Osteocyte (in vitro differentiated cells): Measurements from ENCODE around the gene ZNF668. TPM values are rescaled to one million over a fixed set of nuclear protein-coding genes. Genes with fewer than 3 reads are reported as not detected.

ENCODE experiments used
- DNase-seq: peaks from one replicate; pipeline ENCODE4 v3.0.0; 2021; ENCODE audit warnings: mixed read lengths; ENCODE audit not compliant: unreplicated experiment; ENCODE audit errors: extremely low spot score
- H3K27ac Mint-ChIP-seq: one replicate; pipeline ENCODE4 v1.8.0; 2021; ENCODE audit warnings: mild to moderate bottlenecking, mixed read lengths; ENCODE audit not compliant: unreplicated experiment
- H3K27me3 Mint-ChIP-seq: one replicate; pipeline ENCODE4 v1.8.0; 2021; ENCODE audit warnings: mixed read lengths; ENCODE audit not compliant: unreplicated experiment
- H3K36me3 Mint-ChIP-seq: one replicate; pipeline ENCODE4 v1.8.0; 2021; ENCODE audit warnings: mixed read lengths; ENCODE audit not compliant: unreplicated experiment
- H3K4me1 Mint-ChIP-seq: one replicate; pipeline ENCODE4 v1.8.0; 2021; ENCODE audit warnings: mixed read lengths; ENCODE audit not compliant: unreplicated experiment
- H3K4me3 Mint-ChIP-seq: one replicate; pipeline ENCODE4 v1.8.0; 2021; ENCODE audit warnings: mild to moderate bottlenecking, moderate library complexity, mixed read lengths; ENCODE audit not compliant: unreplicated experiment
- H3K9me3 Mint-ChIP-seq: one replicate; pipeline ENCODE4 v1.8.0; 2021; ENCODE audit warnings: mixed read lengths; ENCODE audit not compliant: unreplicated experiment
- CTCF ChIP-seq: fragments of 200-600 bp; sonication (generic); IDR thresholded peaks from 2 replicates; pipeline ENCODE4 v1.5.0; 2021; ENCODE audit warnings: antibody characterized with exemption, mild to moderate bottlenecking, moderate library complexity
- total RNA-seq: library from RNA; stranded (reverse); gene quantifications from 2 replicates; pipeline ENCODE4 v1.2.1, GENCODE V29; 2021

The ZNF668 gene
- total RNA-seq, 1 donor from 2014 or later: 13.2 TPM

- Mint-ChIP-seq H3K27me3 (no peaks in the 10 kb centered on the region), H3K4me3 (no peak overlapping the region), H3K36me3 (peaks cover 18% of the 10 kb centered on the region), H3K4me1 (peaks cover 26% of the 10 kb centered on the region), H3K9me3 (no peaks in the 10 kb centered on the region), H3K27ac (no peak overlapping the region)
- no peak for TF ChIP-seq CTCF
- no peak for DNase-seq
Measured at GRCh38 chr16:31061813-31062440, 12.1 kb downstream of the ZNF668 start.

- H3K4me3 Mint-ChIP-seq: no peak overlapping the region
- H3K27ac Mint-ChIP-seq: no peak overlapping the region
- TF ChIP-seq CTCF: no peak
- no peak for DNase-seq
- no peaks in the 10 kb centered on the region for H3K9me3 Mint-ChIP-seq
- no peaks in the 10 kb centered on the region for H3K27me3 Mint-ChIP-seq
- H3K4me1 Mint-ChIP-seq: peaks cover 24% of the 10 kb centered on the region
- H3K36me3 Mint-ChIP-seq: peaks cover 18% of the 10 kb centered on the region
Measured at GRCh38 chr16:31061126-31061812, 12.8 kb downstream of the ZNF668 start.

- TF ChIP-seq CTCF: no peak
- no peak overlapping the region for H3K4me3 Mint-ChIP-seq
- H3K27me3 Mint-ChIP-seq: no peaks in the 10 kb centered on the region
- DNase-seq: no peak
- H3K4me1 Mint-ChIP-seq: peaks cover 13% of the 10 kb centered on the region
- no peaks in the 10 kb centered on the region for H3K36me3 Mint-ChIP-seq
- no peaks in the 10 kb centered on the region for H3K9me3 Mint-ChIP-seq
- H3K27ac Mint-ChIP-seq: no peak overlapping the region
Measured at GRCh38 chr16:31055613-31056012, 18.4 kb downstream of the ZNF668 start.

- DNase-seq: no peak
- no peak overlapping the region for H3K4me3 Mint-ChIP-seq
- H3K9me3 Mint-ChIP-seq: no peaks in the 10 kb centered on the region
- peak overlapping the region; percentile 86 for H3K27ac Mint-ChIP-seq
- no peak for TF ChIP-seq CTCF
- peaks cover 13% of the 10 kb centered on the region for H3K4me1 Mint-ChIP-seq
- H3K36me3 Mint-ChIP-seq: no peaks in the 10 kb centered on the region
- H3K27me3 Mint-ChIP-seq: no peaks in the 10 kb centered on the region
Measured at GRCh38 chr16:31052114-31052513, 21.9 kb downstream of the ZNF668 start.

GRCh38 chr16:31050280-31051030 lies 23.6 kb downstream of the ZNF668 start:
- Mint-ChIP-seq H3K36me3 (no peaks in the 10 kb centered on the region), H3K9me3 (no peaks in the 10 kb centered on the region), H3K4me3 (no peak overlapping the region), H3K27ac (no peak overlapping the region), H3K27me3 (no peaks in the 10 kb centered on the region), H3K4me1 (peaks cover 13% of the 10 kb centered on the region)
- no peak for TF ChIP-seq CTCF
- DNase-seq: no peak
